GM23338 (cell line): ENCODE data around the gene PCDHGB4. TPM values are rescaled to one million over a fixed set of nuclear protein-coding genes. Genes with fewer than 3 reads are reported as not detected.
A peak's percentile ranks its signal among the peaks of the same experiment; 100 is the strongest.

Source experiments
- ATAC-seq: fragments of 200-7000 bp; cut with Tn5 transposase; 3 replicates; pipeline ENCODE4 v1.9.1; 2020
- DNase-seq: peaks from one replicate; pipeline ENCODE4 v3.0.0-alpha.2; 2015; ENCODE audit warnings: low spot score
- H2AFZ ChIP-seq: fragments of 200-600 bp; sonication (generic); 2 replicates; pipeline ENCODE4 v1.8.0; 2016; ENCODE audit warnings: antibody characterized with exemption, mild to moderate bottlenecking, moderate library complexity
- H3F3A ChIP-seq: fragments of 200-600 bp; sonication (generic); replicated peaks from 2 replicates; pipeline ENCODE4 v1.8.0; 2017; ENCODE audit warnings: antibody characterized with exemption, mixed run types, low read depth
- H3K27ac ChIP-seq: fragments of 200-600 bp; sonication (generic); 2 replicates; pipeline ENCODE4 v1.6.1; 2016; ENCODE audit warnings: low read depth
- H3K27me3 ChIP-seq: fragments of 200-600 bp; sonication (generic); 2 replicates; pipeline ENCODE4 v1.8.0; 2016; ENCODE audit warnings: mild to moderate bottlenecking, mixed run types, moderate library complexity; ENCODE audit not compliant: insufficient read depth
- H3K36me3 ChIP-seq: fragments of 200-600 bp; sonication (generic); 2 replicates; pipeline ENCODE4 v1.8.0; 2016; ENCODE audit warnings: mild to moderate bottlenecking; ENCODE audit not compliant: insufficient read depth
- H3K4me1 ChIP-seq: fragments of 200-600 bp; sonication (generic); 2 replicates; pipeline ENCODE4 v1.8.0; 2016; ENCODE audit warnings: mild to moderate bottlenecking, moderate library complexity; ENCODE audit not compliant: insufficient read depth
- H3K4me2 ChIP-seq: fragments of 200-600 bp; sonication (generic); 2 replicates; pipeline ENCODE4 v1.7.1; 2017; ENCODE audit warnings: mixed run types
- H3K4me3 ChIP-seq: fragments of 200-600 bp; sonication (generic); 2 replicates; pipeline ENCODE4 v1.6.1; 2016; ENCODE audit warnings: mixed run types
- H3K79me2 ChIP-seq: fragments of 200-600 bp; sonication (generic); replicated peaks from 2 replicates; pipeline ENCODE4 v1.8.0; 2017; ENCODE audit warnings: mild to moderate bottlenecking; ENCODE audit not compliant: insufficient read depth
- H3K9me2 ChIP-seq: fragments of 200-600 bp; sonication (generic); 2 replicates; pipeline ENCODE4 v1.8.0; 2017; ENCODE audit not compliant: insufficient read depth
- H4K20me1 ChIP-seq: fragments of 200-600 bp; sonication (generic); replicated peaks from 2 replicates; pipeline ENCODE4 v1.8.0; 2017; ENCODE audit warnings: mild to moderate bottlenecking; ENCODE audit not compliant: insufficient read depth
- H3K27ac Mint-ChIP-seq: 2 replicates; pipeline ENCODE4 v1.8.0; 2020; ENCODE audit warnings: inconsistent platforms, mild to moderate bottlenecking, moderate library complexity, mixed read lengths
- H3K27me3 Mint-ChIP-seq: 3 replicates; pipeline ENCODE4 v1.8.0; 2022; ENCODE audit warnings: low read depth, mild to moderate bottlenecking, moderate library complexity, mixed read lengths, inconsistent platforms; ENCODE audit not compliant: insufficient read depth, poor library complexity
- H3K36me3 Mint-ChIP-seq: 3 replicates; pipeline ENCODE4 v1.8.0; 2021; ENCODE audit warnings: low read depth, mild to moderate bottlenecking, inconsistent platforms, moderate library complexity, mixed read lengths
- H3K4me1 Mint-ChIP-seq: 3 replicates; pipeline ENCODE4 v1.8.0; 2020; ENCODE audit warnings: mild to moderate bottlenecking, inconsistent platforms, mixed read lengths
- H3K4me3 Mint-ChIP-seq: 3 replicates; pipeline ENCODE4 v1.8.0; 2021; ENCODE audit warnings: moderate library complexity, mild to moderate bottlenecking, inconsistent platforms, mixed read lengths
- H3K9me3 Mint-ChIP-seq: 3 replicates; pipeline ENCODE4 v1.8.0; 2020; ENCODE audit warnings: moderate library complexity, mild to moderate bottlenecking, inconsistent platforms, mixed read lengths
- CREB1 ChIP-seq: fragments of 250-450 bp; sonication (Bioruptor Pico); IDR thresholded peaks from 2 replicates; pipeline ENCODE4 v1.5.0; 2020; ENCODE audit warnings: low read depth, mild to moderate bottlenecking, moderate library complexity
- EZH2phosphoT487 ChIP-seq: fragments of 200-600 bp; sonication (generic); IDR thresholded peaks from one replicate; pipeline ENCODE4 v1.8.1; 2018; ENCODE audit warnings: antibody characterized with exemption; ENCODE audit not compliant: unreplicated experiment
- NANOG ChIP-seq: IDR thresholded peaks from 2 replicates; pipeline ENCODE4 v1.6.1; 2016; ENCODE audit warnings: antibody characterized with exemption, borderline replicate concordance
- STAT1 ChIP-seq: IDR thresholded peaks from one replicate; pipeline ENCODE4 v1.6.1; 2016; ENCODE audit warnings: antibody characterized with exemption; ENCODE audit not compliant: unreplicated experiment
- ZNF114 ChIP-seq: fragments of 250-450 bp; sonication (Bioruptor Pico); IDR thresholded peaks from 2 replicates; pipeline ENCODE4 v1.5.0; 2020; ENCODE audit warnings: mild to moderate bottlenecking, moderate library complexity
- ZNF331 ChIP-seq: fragments of 250-450 bp; sonication (Bioruptor Pico); IDR thresholded peaks from 2 replicates; pipeline ENCODE4 v1.5.0; 2020; ENCODE audit warnings: low read depth, mild to moderate bottlenecking, moderate library complexity
- polyA plus RNA-seq: library from polyadenylated mRNA; unstranded; fragments of >200 nt; fragmentation: Nextera tagmentation; extraction: Ambion mirVana; gene quantifications from 2 replicates; pipeline ENCODE4 v1.2.1, GENCODE V29; 2016
- total RNA-seq: library from RNA; depleted of rRNA; stranded (reverse); fragments of >200 nt; shearing (Covaris generic); gene quantifications from 2 replicates; pipeline ENCODE4 v1.2.3, GENCODE V29; 2014
- TF ChIP-seq, protein P1 (sequence below): IDR thresholded peaks from 2 replicates; pipeline ENCODE4 v1.6.1; 2016; ENCODE audit warnings: antibody characterized with exemption
- TF ChIP-seq, protein P2 (sequence below), 2 experiments: fragments of 200-600 bp in 1 of 2; sonication (generic) in 1 of 2; conservative IDR thresholded peaks; 2 replicates each; pipeline versions ENCODE4 v1.5.1 to v1.6.1; 2016 to 2017; ENCODE audit warnings: antibody characterized with exemption in 2 of 2, low read depth in 2 of 2, mild to moderate bottlenecking in 2 of 2, moderate library complexity in 1 of 2

The PCDHGB4 gene
- total and polyA plus RNA-seq, 2 experiments from 2014 or later, result 3.5 to 16.6 TPM

DNA sequence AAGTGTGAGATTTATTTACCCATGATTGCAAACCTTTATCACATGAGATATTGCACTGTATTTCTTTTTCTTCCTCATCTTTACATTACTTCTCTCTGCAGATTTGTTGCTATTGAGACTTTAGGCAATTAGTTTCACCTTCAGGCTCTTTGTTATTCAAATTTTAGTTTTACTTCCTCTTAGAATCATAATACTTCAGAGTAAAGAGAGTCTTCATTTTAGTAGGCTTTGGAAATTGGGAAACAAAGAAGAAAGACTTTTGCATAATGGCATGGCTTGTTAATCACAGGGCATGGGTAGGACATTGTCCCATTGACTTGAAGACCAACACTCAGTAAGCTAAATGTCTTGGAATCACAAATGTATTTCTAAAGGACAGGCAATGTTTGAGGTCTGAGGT is 24.8 kb upstream of the PCDHGB4 start:
- DNase-seq (no peak), ATAC-seq (no peak)
- Mint-ChIP-seq H3K4me1 (peaks cover 14% of the 10 kb centered on the region), H3K27me3 (peaks cover 14% of the 10 kb centered on the region), H3K36me3 (peaks cover 64% of the 10 kb centered on the region), H3K4me3 (no peak overlapping the region; the same call in 2 of the 3 replicates), H3K27ac (peak overlapping the region; percentile 5; the same call in 1 of the 2 replicates), H3K9me3 (peaks cover 71% of the 10 kb centered on the region)
- peak; percentile 52; the same call in 1 of the 2 replicates for TF ChIP-seq NANOG
- TF ChIP-seq ZNF331, result no peak
- TF ChIP-seq CREB1 (CRISPR knock-in tag), result no peak
- TF ChIP-seq, protein P1, sequence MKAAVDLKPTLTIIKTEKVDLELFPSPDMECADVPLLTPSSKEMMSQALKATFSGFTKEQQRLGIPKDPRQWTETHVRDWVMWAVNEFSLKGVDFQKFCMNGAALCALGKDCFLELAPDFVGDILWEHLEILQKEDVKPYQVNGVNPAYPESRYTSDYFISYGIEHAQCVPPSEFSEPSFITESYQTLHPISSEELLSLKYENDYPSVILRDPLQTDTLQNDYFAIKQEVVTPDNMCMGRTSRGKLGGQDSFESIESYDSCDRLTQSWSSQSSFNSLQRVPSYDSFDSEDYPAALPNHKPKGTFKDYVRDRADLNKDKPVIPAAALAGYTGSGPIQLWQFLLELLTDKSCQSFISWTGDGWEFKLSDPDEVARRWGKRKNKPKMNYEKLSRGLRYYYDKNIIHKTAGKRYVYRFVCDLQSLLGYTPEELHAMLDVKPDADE, result no peak
- peak overlapping the region; percentile 42 for H3K4me2 ChIP-seq
- H3K9me2 ChIP-seq, result no peaks in the 10 kb centered on the region
- H3K27me3 ChIP-seq, result no peaks in the 10 kb centered on the region
- peaks cover 17% of the 10 kb centered on the region; the same call in 1 of the 2 replicates for H3K4me1 ChIP-seq
- H3K79me2 ChIP-seq, result no peaks in the 10 kb centered on the region
- 0 out of 2 replicates have a peak, but pooled peaks cover 3% of the 10 kb centered on the region for H3F3A ChIP-seq
- no peak overlapping the region for H2AFZ ChIP-seq
- H3K27ac ChIP-seq, result no peak overlapping the region
- peak overlapping the region; percentile 15 for H3K4me3 ChIP-seq
- H4K20me1 ChIP-seq, result no peaks in the 10 kb centered on the region
- peaks cover 4% of the 10 kb centered on the region; the same call in 1 of the 2 replicates for H3K36me3 ChIP-seq

DNA sequence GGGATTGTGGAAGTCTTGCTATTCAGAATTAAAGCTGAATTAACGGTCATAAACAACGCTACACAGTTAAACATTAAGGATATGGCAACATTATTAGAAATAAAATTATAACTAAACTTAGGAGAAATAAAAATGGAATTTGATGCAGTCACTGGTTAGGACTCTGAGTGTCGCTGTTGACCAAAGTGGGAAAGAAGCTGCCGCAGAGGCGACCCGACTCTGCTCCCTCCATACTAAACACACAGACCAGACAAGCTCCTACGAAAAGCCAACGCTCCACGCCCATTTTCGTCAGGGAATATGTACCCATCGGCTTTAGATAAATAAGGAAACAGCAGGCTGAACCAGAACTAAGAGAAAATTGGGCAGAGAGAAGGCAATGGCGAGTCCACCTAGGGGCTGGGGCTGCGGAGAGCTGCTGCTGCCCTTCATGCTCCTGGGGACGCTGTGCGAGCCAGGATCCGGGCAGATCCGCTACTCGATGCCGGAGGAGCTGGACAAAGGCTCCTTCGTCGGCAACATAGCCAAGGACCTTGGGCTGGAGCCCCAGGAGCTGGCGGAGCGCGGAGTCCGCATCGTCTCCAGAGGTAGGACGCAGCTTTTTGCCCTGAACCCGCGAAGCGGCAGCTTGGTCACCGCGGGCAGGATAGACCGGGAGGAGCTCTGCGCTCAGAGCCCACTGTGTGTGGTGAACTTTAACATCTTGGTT is 23.4 kb upstream of the PCDHGB4 start, which contains the start of gene PCDHGA5:
Gene PCDHGA5, plus strand, starts transcription at position 211 of the 709 bp plus-strand sequence. Its CDS starts 169 bp downstream, at position 380.
- Histone ChIP-seq H3K4me1 (peaks cover 17% of the 10 kb centered on the region; the same call in 1 of the 2 replicates), H3K4me3 (peak within 1 kb of the TSS; percentile 15), H3F3A (0 out of 2 replicates have a peak, but pooled peaks cover 3% of the 10 kb centered on the region), H2AFZ (no peak within 1 kb of the TSS), H3K79me2 (no peaks in the 10 kb centered on the region), H3K27me3 (no peaks in the 10 kb centered on the region), H4K20me1 (no peaks in the 10 kb centered on the region), H3K4me2 (peak within 1 kb of the TSS; percentile 42), H3K36me3 (peaks cover 4% of the 10 kb centered on the region; the same call in 1 of the 2 replicates), H3K9me2 (no peaks in the 10 kb centered on the region), H3K27ac (no peak within 1 kb of the TSS)
- DNase-seq (no peak), ATAC-seq (no peak)
- no peak for TF ChIP-seq EZH2phosphoT487
- TF ChIP-seq ZNF114 (CRISPR knock-in tag), result no peak
- no peak for TF ChIP-seq STAT1
- TF ChIP-seq, protein P2, sequence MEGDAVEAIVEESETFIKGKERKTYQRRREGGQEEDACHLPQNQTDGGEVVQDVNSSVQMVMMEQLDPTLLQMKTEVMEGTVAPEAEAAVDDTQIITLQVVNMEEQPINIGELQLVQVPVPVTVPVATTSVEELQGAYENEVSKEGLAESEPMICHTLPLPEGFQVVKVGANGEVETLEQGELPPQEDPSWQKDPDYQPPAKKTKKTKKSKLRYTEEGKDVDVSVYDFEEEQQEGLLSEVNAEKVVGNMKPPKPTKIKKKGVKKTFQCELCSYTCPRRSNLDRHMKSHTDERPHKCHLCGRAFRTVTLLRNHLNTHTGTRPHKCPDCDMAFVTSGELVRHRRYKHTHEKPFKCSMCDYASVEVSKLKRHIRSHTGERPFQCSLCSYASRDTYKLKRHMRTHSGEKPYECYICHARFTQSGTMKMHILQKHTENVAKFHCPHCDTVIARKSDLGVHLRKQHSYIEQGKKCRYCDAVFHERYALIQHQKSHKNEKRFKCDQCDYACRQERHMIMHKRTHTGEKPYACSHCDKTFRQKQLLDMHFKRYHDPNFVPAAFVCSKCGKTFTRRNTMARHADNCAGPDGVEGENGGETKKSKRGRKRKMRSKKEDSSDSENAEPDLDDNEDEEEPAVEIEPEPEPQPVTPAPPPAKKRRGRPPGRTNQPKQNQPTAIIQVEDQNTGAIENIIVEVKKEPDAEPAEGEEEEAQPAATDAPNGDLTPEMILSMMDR (conservative IDR thresholded peaks at IDR 0.05; ENCODE audit: low read depth in 2 of 2), result peak in 1 of 2 experiments; percentile 37; a peak in 2 of 4 replicates
- TF ChIP-seq, protein P1, result no peak
- TF ChIP-seq ZNF331, result no peak
- no peak for TF ChIP-seq CREB1 (CRISPR knock-in tag)
- Mint-ChIP-seq H3K4me3 (no peak within 1 kb of the TSS), H3K4me1 (peaks cover 14% of the 10 kb centered on the region), H3K36me3 (peaks cover 64% of the 10 kb centered on the region), H3K9me3 (peaks cover 71% of the 10 kb centered on the region), H3K27me3 (peaks cover 14% of the 10 kb centered on the region), H3K27ac (no peak within 1 kb of the TSS)
